NCI-H1436 (cell line): ENCODE measurements around the gene CD70.
"Not testable (repeated sequence)": the region's sequence is repeated elsewhere in the genome, so short reads cannot be mapped to it uniquely, and the experiment has no call there.

ENCODE experiments used
- DNase-seq: peaks from one replicate; lab custom pipeline; 2025; lab: John Stamatoyannopoulos, UW

Gene CD70, protein sequence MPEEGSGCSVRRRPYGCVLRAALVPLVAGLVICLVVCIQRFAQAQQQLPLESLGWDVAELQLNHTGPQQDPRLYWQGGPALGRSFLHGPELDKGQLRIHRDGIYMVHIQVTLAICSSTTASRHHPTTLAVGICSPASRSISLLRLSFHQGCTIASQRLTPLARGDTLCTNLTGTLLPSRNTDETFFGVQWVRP

DNA sequence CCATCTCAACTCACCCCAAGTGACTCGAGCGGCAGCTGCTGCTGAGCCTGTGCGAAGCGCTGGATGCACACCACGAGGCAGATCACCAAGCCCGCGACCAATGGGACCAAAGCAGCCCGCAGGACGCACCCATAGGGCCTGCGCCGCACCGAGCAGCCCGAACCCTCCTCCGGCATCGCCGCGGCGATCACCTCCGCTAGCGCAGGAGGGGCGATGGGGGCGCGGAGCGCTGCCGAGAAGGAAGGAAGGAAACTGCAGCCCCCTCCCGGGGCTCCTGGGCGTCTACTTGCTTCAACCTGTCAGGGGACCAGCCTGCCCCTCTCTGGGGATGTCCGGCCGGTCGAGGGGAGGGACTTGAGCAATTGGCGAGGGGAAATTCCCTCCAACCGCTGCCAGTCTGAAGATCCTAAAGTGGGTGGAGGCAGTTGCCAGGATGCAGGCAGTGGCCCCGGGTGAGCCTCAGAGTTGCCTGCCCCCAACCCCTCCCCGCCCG lies at the start of gene CD70:
Gene CD70 (minus strand): TSS at position 324 of the 493 bp plus-strand sequence. CDS start 148 bp downstream, at position 176.
- DNase-seq, result no peak

DNA sequence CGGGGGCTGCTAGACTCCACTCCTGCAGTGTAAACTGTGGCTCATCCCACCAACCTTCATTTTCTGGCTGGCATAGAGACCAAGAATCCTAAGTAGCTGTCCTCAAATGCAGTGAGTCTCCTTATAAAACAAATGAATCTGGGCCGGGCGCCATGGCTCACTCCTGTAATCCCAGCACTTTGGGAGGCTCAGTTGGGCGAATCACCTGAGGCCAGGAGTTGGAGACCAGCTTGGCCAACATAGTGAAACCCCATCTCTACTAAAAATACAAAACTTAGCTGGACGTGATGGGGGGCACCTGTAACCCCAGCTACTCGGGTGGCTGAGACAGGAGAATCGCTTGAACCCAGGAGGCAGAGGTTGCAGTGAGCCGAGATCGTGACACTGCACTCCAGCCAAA lies 49.4 kb upstream of the CD70 start:
- DNase-seq, result not testable (repeated sequence)

DNA sequence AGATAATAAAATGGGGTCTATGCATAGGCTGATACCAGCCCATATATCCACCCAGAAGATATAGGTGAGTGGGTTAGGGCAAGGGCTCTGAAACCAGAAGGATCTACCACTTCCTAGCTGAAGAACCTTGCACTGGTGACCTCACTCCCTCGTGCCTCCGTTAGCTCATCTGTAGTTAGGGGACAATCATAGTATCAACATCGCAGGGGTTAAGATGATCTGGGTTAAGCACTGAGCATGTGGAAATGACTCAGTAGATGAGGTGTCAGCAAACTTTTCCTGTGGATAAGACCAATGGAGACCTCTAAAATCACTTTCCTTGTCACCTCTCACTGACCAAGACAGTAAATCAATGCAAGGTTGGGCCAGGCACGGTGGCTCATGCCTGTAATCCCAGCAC lies 48.5 kb upstream of the CD70 start:
- DNase-seq, result no peak

DNA sequence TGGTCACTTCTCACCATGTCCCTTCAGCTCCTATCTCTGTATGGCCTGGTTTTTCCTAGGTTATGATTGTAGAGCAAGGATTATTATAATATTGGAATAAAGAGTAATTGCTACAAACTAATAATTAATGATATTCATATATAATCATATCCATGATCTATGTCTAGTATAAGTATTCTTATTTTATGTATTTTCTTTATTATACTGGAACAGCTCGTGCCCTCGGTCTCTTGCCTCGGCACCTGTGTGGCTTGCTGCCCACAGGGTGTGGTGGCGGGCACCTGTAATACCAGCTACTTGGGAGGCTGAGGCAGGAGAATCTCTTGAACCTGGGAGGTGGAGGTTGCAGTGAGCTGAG lies 42.5 kb upstream of the CD70 start:
- not testable (repeated sequence) for DNase-seq

DNA sequence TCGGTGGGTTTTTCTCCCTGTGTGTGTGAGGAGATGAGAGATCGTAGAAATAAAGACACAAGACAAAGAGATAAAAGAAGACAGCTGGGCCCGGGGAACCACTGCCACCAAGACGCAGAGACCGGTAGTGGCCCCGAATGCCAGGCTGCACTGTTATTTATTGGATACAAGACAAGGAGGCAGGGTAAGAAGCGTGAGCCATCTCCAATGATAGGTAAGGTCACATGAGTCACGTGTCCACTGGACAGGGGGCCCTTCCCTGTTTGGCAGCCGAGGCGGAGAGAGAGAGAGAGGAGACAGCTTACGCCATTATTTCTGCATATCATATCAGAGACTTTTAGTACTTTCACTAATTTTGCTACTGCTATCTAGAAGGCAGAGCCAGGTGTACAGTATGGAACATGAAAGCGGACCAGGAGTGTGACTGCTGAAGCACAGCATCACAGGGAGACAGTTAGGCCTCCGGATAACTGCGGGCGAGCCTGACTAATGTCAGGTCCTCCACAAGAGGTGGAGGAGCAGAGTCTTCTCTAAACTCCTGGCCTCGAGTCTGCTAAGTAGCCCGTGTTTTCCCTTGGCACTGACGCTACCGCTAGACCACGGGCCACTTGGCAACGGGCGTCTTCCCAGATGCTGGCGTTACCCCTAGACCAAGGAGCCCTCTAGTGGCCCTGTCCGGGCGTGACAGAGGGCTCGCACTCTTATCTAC lies 42.0 kb upstream of the CD70 start:
- DNase-seq, result not testable (repeated sequence)

DNA sequence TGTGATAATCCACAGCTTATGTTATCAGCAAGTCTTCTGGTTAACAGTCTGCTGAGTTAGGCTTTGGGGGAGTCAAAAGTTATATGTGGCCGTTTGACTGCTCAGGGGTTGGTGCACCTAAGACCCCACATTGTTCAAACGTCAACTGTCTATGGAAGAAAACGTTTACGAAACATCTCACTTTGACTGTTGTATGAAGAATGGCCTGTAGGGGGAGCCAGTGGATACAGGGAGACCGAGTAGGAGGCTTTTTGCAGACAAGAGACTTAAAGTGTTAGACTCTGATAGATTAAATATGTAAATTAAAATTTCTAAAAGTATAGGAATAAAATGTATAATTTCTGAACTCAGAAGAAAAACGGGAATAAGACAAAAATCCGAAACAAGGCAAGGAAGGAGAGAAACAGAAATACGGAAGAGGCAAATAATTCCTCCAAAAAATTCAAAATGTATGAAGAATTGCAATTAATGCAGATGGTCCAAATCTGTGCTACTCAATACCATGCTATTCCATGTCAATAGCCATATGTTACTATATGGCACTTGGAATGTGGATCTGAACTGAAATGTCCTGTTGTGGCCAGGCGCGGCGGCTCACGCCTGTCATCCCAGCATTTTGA lies 41.2 kb upstream of the CD70 start:
- DNase-seq, result peak; percentile 56

DNA sequence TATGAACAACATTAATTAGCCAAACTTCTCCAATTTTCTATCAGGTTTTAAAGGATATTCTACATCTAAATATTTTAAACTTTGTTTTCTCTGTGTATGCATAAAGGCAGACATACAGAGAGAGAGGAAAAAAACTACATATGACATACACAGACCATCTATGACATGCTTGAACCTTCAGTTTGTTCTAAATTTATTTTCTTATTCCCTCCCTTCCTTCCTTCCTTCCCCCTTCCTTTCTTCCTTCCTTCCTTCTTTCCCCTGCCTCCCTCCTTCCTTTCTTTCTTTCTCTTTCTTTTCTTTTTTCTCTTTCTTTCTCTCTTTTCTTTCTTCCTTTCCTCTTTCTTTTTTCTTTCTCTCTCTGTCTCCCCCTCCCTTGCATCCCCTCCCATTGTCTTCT lies 35.8 kb upstream of the CD70 start:
- DNase-seq, result no peak

DNA sequence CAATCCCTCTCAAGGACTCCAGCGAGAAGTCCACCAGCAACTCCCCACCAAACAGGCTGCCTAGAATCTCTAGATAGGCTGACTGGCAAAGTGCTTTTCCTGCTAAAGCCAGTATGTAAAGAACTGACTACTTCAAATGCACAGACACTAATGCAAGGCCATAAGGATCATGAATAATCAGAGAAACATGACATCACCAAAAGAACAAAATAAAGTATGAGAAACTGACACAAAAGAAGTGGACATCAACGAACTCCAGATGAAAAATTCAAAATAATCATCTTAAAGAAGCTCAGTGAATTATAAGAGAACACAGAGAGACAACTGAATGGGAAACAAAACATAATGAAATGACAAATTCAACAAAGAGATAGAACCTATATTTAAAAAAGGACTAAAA lies 26.4 kb upstream of the CD70 start:
- no peak for DNase-seq

DNA sequence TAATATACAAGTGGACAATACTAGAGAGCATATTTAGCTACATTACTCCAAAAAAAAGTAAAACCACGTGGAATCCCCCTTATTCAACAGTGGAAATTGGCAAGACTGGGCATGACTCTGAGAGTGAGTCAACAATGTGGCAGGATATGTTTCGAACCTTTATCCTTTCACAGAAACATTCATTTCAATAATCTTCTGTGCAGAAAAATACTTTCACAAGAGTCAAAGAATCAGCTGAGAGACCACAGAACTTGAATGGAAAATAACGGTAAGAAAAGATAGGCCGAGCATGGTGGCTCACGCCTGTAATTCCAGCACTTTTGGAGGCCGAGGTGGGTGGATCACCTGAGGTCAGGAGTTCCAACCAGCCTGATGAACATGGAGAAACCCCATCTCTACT lies 25.1 kb upstream of the CD70 start:
- DNase-seq, result no peak

DNA sequence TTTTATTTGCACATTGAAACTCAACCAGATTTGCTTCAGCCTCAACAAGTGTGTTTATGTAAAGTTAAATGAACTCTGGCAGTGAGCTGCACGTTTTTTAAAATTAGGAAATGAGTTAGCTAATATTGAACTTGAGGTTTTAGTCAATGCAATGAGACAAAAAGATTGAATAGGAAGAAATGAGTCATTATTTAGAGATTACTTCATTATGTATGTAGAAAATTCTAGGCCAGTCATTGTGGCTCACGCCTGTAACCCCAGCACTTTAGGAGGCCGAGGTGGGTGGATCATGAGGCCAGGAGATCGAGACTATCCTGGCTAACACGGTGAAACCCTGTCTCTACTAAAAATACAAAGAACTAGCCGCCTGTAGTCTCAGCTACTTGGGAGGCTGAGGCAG lies 22.8 kb upstream of the CD70 start:
- no peak for DNase-seq

DNA sequence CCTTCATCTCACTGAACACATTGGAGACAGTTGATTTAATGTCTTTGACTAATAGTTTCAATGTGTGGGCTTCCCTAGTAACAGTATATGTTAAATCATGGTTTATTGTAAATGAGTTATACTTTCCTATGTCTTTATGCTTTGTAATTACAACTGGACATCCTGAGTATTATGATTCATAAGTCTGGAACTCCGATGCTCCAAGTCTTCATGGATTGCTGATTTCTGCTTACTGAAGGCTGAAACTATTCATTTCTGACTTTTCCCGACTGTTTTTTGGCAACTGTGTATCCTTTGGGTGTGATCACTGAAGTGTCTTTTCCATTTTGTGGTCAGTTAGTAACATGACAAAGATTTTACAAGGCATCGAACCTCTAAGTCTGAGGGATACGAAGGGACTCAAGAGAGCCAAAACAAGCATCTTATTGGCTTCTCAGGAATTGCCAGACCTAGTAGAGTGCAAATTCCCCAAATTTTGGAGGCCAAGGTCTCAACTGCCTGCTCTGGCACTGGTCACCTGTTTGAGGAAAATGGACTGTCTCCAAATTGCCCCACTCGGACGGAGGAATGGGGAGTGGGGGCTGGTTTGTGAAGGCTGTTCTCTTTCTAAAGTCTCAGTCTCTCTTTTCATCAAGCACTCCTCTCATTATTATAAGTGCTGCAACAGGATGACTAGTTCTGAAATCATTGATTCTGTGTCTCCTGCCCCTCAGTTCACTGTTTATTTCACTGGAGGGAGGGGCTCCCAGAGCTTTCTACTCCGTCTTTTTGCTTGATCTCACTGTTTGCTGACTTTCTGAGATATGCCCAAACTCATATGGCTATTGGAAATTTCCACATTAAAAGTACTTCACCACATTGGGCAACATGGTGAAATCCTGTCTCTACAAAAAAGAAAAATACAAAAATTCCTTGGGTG lies 20.2 kb upstream of the CD70 start:
- no peak for DNase-seq

DNA sequence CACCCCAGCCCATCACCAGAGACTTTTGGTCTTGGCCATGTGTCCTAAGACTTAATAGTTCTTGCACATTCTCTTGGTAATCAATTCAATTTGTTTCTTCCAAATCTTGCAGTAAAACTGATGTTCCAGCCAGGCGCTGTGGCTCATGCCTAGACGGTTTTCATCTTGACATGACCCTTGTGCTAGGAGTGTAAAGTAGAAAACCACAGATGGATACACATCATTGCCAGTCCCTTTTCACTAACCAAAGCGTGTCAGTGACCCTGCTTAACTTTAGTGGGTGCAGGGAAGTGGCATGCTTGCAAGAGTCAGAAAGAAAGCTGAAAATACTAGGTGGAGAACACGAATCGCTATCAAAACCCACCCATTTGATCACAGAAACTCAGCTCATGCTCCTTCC lies 18.0 kb upstream of the CD70 start:
- DNase-seq, result no peak

DNA sequence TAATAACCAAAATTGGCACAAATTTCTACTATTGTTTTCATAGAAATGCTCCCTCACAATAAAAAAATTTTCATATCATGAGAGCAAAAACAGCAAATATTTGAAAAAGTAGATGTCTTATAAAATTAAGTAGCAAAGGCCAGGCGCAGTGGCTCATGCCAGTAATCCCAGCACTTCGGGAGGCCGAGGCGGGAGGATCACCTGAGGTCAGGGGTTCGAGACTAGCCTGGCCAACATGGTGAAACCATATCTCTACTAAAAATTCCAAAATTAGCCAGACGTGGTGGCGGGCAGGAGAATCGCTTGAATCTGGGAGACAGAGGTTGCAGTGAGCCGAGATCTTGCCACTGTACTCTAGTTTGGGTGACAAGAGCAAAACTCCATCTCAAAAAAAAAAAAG lies 17.2 kb upstream of the CD70 start:
- not testable (repeated sequence) for DNase-seq

DNA sequence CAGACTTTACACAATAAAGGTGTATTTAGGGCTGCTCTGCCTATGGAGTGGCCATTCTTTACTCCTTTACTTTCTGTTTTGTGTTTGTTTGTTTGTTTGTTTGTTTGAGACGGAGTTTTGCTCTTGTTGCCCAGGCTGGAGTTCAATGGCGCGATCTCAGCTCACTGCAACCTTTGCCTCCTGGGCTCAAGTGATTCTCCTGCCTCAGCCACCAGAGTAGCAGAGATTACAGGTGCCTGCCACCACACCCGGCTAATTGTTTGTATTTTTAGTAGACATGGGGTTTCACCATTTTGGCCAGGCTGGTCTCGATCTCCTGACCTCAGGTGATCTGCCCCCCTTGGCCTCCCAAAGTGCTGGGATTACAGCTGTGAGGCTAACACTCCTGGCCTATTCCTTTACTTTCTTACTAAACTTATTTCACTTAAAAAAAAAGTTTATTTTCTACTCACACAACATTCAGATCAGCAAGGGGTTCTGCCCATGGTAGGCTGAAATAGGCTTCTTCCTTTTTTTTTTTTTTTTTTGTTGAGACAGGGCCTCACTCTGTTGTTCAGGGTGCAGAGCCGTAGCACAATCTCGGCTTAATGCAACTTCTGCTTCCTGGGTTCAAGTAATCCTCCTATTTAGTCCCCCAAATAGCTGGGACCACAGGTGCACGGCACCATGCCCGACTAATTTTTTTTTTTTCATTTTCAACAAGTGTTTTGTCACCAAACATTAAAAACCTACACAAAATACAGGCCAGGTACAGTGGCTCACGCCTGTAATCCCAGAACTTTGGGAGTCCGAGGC lies 15.5 kb upstream of the CD70 start:
- DNase-seq, result not testable (repeated sequence)

DNA sequence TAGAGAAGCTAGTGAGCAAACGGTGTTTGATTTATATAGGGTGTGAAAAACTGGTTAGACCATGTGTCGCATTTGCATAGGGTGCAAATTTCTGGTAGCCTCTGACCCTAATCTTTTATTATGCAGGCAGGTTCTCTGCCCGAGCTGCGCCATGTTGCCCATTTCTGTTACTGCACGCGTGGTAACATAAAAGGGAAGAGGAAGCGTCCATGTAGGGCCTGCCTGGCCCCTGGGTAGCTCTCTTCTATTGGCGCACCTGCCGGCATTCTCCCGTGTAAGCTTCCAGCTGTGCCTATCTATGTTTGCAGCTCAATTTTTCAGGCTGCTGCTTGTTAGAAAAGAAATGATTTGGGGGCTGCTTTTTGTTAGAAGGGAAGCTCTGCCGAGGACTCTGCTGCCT lies 14.0 kb upstream of the CD70 start:
- no peak for DNase-seq

DNA sequence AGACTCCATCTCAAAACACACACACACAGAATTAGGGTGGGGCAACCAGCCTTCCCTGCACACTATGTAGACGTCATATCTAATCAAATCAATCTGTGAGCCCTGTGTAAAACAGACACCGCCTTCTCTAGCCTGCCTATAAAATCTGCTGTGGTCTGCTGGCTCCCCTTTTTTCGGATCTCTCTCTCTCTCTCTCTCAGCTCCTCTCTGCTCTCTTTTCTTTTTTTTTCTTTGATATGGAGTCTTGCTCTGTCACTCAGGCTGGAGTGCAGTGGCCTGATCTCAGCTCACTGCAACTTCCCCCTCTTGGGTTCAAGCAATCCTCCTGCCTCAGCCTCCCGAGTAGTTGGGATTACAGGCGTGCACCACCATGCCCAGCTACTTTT lies 11.8 kb upstream of the CD70 start:
- DNase-seq, result no peak

DNA sequence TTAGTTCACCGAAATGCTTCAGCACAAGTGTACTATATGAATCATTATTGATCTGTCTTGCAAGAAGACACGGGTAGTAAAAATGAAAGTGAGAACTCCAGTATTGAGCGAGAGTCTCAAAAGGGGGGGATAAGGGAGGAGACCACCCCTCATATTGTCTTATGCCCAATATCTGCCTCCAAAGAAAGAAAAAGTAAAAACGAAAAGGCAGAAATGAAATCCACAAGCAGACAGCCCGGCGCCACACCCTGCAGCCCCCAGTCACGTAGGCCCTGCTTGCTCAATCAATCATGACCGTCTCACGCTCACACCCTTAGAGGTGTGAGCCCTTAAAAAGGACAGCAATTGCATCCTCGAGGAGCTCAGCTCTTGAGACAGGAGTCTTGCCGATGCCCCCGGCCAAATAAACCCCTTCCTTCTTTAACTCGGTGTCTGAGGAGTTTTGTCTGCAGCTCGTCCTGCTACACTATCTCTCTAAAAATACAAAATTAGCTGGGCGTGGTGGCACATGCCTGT lies 10.6 kb upstream of the CD70 start:
- not testable (repeated sequence) for DNase-seq

DNA sequence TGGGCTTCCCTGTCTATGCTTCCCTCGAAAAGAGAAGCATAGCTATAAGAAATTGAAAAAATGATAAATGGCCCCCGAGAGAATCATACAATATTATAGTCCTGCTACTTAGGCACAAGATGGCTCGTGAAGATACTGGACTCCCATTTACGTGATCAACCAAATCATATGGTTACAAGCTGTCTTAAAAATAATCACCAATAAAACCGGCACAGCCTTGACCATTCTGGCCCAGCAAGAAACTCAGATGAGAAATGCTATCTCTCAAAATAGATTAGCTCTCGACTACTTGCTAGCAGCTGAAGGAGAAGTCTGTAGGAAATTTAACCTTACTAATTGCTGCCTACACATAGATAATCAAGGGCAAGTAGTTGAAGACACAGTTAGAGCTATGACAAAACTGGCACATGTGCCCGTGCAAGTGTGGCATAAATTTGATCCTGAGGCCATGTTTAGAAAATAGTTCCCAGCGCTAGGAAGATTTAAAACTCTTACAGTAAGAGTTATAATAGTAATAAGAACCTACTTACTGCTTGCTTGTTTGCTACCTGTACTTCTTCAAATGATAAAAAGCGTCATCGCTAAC lies 10.1 kb upstream of the CD70 start:
- DNase-seq, result not testable (repeated sequence)

DNA sequence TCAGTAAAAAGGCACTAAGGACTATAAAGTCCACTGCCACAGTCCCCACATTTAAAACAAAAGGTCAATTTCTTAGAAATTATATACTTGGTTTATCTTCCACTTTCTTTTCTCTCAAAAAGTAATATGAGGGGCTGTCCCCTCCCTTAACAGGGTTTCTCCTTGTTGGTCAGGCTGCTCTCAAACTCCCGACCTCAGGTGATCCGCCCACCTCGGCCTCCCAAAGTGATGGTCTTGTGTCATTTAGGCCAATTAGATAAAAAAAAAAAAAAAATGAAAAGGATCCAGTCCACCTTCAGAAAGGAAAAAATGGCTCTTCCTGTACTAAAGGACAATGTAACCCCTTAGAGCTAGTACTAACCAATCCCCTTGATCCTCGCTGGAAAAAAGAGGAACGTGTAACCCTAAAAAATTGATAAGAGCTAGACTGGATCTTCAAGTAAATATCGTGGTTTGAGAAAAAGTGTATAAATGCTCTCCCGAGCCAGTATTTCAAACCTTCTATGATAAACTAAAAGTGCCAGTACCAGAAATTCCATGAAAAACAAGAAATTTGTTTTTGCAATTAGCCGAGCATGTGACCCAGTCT lies 9.0 kb upstream of the CD70 start:
- DNase-seq, result no peak

DNA sequence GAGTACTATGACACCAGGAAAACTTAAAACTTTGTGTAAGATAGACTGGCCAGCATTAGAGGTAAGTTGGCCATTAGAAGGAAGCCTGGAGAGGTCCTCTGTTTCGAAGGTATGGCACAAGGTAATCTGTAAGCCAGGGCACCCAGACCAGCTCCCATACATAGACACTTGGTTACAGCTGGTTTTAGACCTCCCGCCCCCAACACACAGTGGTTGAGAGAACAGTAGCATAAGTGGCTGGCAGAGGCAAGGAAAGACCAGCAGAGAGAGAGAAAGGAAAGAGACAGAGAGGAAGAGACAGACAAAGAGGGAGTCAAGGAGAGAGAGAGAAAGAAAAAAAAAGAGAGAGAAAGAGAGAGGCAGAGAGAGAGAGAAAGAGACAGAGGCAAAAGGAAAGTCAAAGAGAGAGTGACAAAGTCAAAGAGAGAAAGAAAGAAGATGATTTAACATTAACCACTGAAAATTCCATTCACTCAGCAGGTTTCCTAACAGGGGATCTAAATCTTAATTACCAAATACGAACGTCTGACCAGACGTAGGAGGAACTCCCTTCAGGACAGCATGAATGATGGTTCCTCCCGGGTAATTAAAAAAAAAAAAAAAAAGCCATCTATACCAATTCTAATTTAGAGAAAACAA lies 7.4 kb upstream of the CD70 start:
- not testable (repeated sequence) for DNase-seq
